GM12892 (cell line): ENCODE measurements around the gene SMAD1.
A peak's percentile ranks its signal among the peaks of the same experiment; 100 is the strongest.

Source experiments
- DNase-seq: peaks from one replicate; pipeline ENCODE4 v3.0.0; 2011; ENCODE audit not compliant: insufficient read length
- FAIRE-seq: peaks from 2 replicates; lab custom pipeline; 2011; peaks lifted over from hg19 to GRCh38; lab: Jason Lieb, UNC
- POLR2A ChIP-seq: IDR thresholded peaks from 2 replicates; pipeline ENCODE4 v1.6.1; 2011; ENCODE audit warnings: low read depth, low read length, control low read depth
- POLR2AphosphoS5 ChIP-seq: IDR thresholded peaks from 2 replicates; pipeline ENCODE4 v1.6.1; 2011; ENCODE audit warnings: low read depth, low read length, control low read depth
- TAF1 ChIP-seq: IDR thresholded peaks from 2 replicates; pipeline ENCODE4 v1.6.1; 2011; ENCODE audit warnings: low read depth, mild to moderate bottlenecking, control low read depth, low read length, borderline replicate concordance

Gene SMAD1

DNA sequence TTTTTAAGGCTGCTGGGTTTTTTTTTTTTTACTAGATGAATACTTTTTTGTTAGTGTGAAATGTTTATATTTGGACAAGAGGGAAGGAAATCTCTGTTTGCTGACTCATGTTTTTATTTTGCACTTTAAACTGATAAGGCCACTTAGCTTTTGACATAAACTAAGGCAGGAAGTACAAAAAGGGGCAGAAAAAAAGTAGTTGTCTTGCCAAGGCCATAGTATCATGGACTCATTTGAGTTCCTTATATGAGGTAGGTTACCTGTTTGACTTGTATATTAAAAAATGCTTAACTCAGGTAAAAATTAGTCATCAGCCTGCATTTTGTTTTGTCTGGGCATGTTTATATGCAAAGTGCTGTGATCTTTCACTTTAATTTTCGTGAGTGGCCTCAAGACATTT is 26.0 kb downstream of the SMAD1 start:
- DNase-seq, result no peak
- TF ChIP-seq POLR2A (no peak), TAF1 (no peak), POLR2AphosphoS5 (no peak)
- peak; percentile 88 for FAIRE-seq

DNA sequence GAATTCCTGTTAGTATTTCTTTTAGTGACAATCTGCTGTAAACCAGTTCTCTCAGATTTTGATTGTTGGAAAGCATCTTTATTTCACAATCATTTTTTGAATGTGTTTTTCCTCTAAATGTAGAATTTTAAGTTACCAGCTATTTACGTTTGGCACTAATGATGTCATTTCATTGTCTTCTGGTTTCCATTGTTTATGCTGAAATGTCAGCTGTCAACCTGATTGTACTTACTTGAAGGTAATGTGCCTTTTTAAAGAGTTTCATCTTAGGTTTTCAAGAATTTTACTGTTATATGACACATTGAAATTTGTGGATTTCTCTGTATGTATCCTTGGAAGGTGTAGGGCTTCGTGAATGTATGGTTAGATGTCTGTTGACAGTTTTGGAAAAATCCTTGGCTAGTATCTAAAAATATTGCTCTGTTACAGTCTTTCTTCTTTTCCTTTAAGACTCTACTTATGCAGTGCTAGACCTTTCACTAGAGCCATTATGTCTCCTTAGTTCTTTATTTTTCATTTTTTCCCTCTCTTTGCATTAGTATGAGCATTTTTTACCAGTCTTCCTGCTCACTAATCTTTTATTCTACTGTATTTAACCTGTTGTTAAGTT is 30.4 kb downstream of the SMAD1 start:
- DNase-seq, result no peak
- FAIRE-seq, result no peak
- TF ChIP-seq POLR2A (no peak), TAF1 (no peak), POLR2AphosphoS5 (no peak)

GRCh38 chr4:145513020-145513621 is 31.5 kb downstream of the SMAD1 start:
- FAIRE-seq (no peak), DNase-seq (no peak)
- TF ChIP-seq POLR2A, result no peak
- no peak for TF ChIP-seq TAF1
- no peak for TF ChIP-seq POLR2AphosphoS5

- no peak for DNase-seq
- TF ChIP-seq POLR2AphosphoS5 (no peak), TAF1 (no peak), POLR2A (no peak)
- FAIRE-seq, result no peak
Measured at GRCh38 chr4:145520172-145520571, 38.5 kb downstream of the SMAD1 start.

DNA sequence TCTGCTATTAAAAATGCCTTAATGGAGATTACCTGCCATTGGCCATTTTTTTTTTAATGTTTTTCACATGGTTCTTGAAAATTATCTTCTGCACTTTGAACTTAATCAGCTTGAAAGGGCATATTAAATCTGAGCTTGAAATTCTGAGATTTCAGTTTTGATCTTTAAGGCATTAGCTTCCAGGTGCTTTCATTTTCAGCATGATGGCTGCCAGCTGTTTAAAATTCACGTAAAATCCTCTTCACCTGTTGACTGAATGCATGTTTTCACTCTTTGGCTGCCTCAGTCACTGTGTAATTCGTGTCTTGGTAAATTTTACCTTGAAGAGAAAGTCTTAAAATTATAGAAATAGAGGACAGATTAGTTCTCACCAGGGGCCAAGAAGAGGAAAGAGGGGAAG is 39.6 kb downstream of the SMAD1 start:
- DNase-seq (no peak), FAIRE-seq (peak; percentile 81)
- no peak for TF ChIP-seq TAF1

DNA sequence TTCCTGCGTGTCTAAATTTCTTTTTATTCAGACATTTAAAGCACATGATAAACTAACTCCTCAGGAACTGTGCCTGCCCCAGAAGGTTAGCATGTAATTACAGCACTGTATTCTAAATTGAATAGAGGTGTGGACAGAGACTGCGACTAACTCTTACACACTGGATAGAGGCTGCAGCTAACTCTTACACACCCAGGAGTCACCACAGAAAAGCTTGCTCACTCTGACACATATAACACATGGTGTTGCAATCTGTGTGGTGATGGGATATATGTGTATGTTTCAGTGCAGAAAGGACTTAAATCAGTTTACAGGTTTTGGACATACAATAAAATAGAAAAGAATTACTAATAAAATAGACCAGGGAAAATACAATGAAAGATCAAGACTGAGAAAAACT is 41.5 kb downstream of the SMAD1 start:
- TF ChIP-seq POLR2A (no peak), TAF1 (no peak), POLR2AphosphoS5 (no peak)
- DNase-seq (no peak), FAIRE-seq (no peak)

GRCh38 chr4:145524552-145524951 is 42.9 kb downstream of the SMAD1 start:
- TF ChIP-seq TAF1 (no peak), POLR2AphosphoS5 (no peak), POLR2A (no peak)
- FAIRE-seq, result no peak

GRCh38 chr4:145525291-145525740 is 43.7 kb downstream of the SMAD1 start:
- FAIRE-seq (no peak), DNase-seq (no peak)
- TF ChIP-seq TAF1 (no peak), POLR2AphosphoS5 (no peak), POLR2A (no peak)

More at GRCh38 chr4:145524552-145524951, 42.9 kb downstream of the SMAD1 start:
- DNase-seq, result no peak

DNA sequence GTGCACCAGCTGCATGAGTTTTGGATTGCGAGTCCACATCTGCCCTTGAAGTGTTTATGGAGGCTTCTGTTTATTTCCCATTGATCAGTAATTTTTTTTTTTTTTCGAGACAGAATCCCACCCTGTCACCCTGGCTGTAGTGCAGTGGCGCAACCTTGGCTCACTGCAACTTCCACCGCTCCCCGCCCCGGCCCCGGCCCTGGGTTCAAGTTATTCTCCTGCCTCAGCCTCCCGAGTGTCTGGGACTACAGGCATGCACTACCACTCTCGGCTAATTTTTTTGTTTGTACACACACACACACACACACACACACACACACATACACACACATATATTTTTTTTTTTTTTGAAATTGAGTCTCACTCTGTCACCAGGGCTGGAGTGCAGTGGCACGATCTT is 46.1 kb downstream of the SMAD1 start:
- no peak for TF ChIP-seq POLR2A
- TF ChIP-seq POLR2AphosphoS5, result no peak
- TF ChIP-seq TAF1, result no peak
- DNase-seq (no peak), FAIRE-seq (no peak)

GRCh38 chr4:145528601-145529000 is 46.9 kb downstream of the SMAD1 start:
- DNase-seq (no peak), FAIRE-seq (no peak)
- no peak for TF ChIP-seq POLR2AphosphoS5
- TF ChIP-seq TAF1, result no peak

DNA sequence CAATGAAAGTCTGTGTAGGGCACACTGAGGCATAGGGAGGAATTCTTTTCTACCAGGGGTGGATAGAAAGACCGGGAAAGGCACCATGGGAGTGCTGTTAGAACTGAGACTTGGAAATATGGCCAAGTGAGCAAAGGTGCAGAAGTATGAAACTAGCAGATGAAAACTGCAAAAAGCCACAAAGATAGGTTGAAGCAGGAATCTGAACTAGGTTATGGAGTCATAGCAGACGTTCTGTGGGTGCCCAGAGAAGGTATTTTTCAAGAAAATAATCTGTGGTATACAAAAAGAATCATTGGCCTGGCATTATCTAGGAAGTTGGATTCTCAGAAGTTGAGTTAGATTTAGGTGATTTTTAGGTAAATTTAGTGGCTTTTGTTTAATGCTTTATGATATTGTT is 48.5 kb downstream of the SMAD1 start:
- TF ChIP-seq POLR2AphosphoS5, result no peak
- TF ChIP-seq TAF1, result no peak
- TF ChIP-seq POLR2A, result no peak
- DNase-seq (no peak), FAIRE-seq (no peak)

DNA sequence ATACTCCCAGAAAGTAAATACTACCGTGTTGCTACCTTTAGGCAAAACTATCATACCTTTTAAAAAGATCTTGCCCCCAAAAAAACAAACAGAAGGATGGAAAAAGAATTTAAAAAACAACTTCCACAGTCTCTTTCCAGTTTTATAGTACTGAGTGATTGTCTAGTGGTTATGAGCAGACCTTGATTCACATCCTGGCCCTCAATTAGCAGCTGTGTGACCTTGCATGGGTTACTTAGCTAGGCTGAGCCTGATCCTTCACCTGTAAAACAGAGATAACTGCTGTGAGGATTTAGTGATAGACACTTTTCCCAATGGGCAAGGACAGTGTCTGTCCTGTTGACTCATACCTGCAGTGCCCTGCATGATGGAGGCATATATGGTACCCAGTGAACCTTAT is 49.0 kb downstream of the SMAD1 start:
- no peak for FAIRE-seq
- no peak for TF ChIP-seq POLR2A
- TF ChIP-seq TAF1, result no peak
- TF ChIP-seq POLR2AphosphoS5, result no peak
- no peak for DNase-seq

GRCh38 chr4:145531223-145531622 is 49.6 kb downstream of the SMAD1 start:
- FAIRE-seq (peak; percentile 51), DNase-seq (no peak)
- TF ChIP-seq POLR2A (no peak), POLR2AphosphoS5 (no peak), TAF1 (no peak)

DNA sequence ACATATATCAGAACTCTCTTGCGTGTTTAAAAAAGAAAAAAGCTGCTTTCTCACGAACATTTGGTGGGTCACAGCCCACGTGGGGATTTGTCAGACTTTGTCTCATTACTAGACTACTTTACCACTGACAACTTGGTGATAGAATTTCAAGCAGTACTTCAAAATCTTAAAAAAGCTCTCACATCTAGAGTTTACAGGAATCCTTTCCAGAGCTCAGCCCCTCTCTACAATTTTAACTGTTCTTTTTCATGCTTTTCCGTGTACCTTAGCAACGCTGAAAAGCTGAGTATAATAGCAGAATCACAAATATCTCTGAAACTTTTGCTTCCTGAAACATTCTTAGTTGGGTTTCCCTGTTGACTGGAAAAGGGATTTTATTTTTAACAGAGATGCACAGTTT is 50.2 kb downstream of the SMAD1 start:
- DNase-seq (no peak), FAIRE-seq (no peak)
- TF ChIP-seq POLR2AphosphoS5, result no peak
- no peak for TF ChIP-seq POLR2A
- TF ChIP-seq TAF1, result no peak
